ENCODE measurements around the gene CMC4.

The CMC4 gene

DNA sequence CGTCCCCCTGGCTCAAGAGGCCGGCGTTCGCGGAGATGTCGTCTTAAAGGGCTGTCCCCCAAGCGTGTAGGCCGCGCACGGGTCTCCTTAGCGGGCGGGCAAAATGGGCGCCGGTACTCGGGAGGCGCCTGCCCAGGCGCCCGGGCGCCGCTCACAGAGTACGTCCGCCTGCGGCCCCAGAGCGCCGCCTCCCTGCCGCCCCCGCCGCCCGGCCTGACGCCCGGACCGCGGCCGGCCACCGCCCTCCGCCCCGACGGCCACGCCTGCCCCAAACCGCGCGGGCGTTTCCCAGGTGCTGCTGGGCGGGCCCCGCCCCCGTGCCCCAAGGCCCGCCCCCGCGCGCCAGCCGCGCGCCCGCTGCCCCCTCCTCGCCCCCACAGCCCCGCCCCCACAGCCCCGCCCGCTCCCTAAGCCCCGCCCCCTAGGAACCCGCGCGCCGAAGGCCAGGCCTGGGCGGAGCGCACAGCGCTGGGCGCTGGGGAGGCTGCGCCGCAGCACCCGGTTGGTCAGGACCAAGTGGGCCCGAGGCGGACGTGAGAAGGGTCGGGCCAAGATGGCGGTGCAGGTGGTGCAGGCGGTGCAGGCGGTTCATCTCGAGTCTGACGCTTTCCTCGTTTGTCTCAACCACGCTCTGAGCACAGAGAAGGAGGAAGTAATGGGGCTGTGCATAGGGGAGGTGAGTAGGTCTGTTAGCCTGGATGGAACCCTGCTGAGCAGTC is at the start of gene CMC4, which contains the start of the genes BRCC3 and MTCP1:
Gene CMC4 (minus strand): TSS at position 162 of the 719 bp plus-strand sequence. CDS start 7,113 bp downstream, outside the sequence.
Gene BRCC3 (plus strand): TSS at position 534 of the 719 bp plus-strand sequence. CDS start 20 bp downstream, at position 554.
Gene MTCP1 (minus strand): TSS at position 162 of the 719 bp plus-strand sequence. CDS start 5,126 bp downstream, outside the sequence.
- Histone ChIP-seq H3K27ac (peak within 1 kb of the TSS; percentile 74 to 89), H3K4me3 (peak within 1 kb of the TSS; percentile 80)
- peak; percentile 85 for DNase-seq (ENCODE audit: low spot score)
- TF ChIP-seq, protein P1, sequence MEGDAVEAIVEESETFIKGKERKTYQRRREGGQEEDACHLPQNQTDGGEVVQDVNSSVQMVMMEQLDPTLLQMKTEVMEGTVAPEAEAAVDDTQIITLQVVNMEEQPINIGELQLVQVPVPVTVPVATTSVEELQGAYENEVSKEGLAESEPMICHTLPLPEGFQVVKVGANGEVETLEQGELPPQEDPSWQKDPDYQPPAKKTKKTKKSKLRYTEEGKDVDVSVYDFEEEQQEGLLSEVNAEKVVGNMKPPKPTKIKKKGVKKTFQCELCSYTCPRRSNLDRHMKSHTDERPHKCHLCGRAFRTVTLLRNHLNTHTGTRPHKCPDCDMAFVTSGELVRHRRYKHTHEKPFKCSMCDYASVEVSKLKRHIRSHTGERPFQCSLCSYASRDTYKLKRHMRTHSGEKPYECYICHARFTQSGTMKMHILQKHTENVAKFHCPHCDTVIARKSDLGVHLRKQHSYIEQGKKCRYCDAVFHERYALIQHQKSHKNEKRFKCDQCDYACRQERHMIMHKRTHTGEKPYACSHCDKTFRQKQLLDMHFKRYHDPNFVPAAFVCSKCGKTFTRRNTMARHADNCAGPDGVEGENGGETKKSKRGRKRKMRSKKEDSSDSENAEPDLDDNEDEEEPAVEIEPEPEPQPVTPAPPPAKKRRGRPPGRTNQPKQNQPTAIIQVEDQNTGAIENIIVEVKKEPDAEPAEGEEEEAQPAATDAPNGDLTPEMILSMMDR (IDR thresholded peaks at IDR 0.05), result no peak

DNA sequence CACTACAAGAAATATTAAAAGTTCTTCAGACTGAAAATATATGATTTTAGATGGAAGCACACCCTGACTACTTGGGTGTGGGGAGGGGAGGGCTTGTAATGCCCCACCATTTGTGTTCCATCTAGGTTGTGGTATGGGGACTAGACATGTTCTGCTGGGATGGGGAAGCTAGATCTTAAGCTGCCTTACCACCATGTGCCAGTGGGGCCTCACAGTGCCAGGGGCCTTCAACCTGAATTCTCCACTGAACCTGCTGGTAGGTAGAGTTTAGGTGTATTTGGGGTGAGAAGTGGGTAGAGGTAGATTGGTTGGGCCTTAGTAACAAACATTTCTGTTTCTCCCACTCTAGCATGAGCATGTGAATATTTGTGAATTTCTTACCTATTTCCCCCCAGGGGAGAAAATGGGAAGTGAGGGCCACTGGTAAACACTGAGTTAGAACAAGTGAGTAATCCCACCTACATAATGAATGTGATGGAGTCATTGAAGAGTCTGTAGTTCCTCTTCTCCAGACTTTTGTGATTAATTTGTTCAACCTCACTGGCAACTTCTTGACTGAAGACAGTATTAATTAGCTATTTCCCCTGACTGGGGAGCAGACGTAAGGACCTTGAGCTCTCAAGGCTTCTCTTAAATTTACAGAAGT is 44.4 kb upstream of the CMC4 start:
- TF ChIP-seq, protein P1 (IDR thresholded peaks at IDR 0.05), result no peak
- no peak overlapping the region for H3K27ac ChIP-seq
- no peak for DNase-seq (ENCODE audit: low spot score)
- no peak overlapping the region for H3K4me3 ChIP-seq

GRCh38 chrX:155113097-155113496 is 42.2 kb upstream of the CMC4 start:
- no peak overlapping the region for H3K27ac ChIP-seq
- TF ChIP-seq, protein P1 (IDR thresholded peaks at IDR 0.05), result no peak

GRCh38 chrX:155112171-155112570 is 41.2 kb upstream of the CMC4 start:
- TF ChIP-seq, protein P1 (IDR thresholded peaks at IDR 0.05), result no peak

More at GRCh38 chrX:155113097-155113496, 42.2 kb upstream of the CMC4 start:
- DNase-seq (ENCODE audit: low spot score), result no peak
- H3K4me3 ChIP-seq, result no peak overlapping the region

DNA sequence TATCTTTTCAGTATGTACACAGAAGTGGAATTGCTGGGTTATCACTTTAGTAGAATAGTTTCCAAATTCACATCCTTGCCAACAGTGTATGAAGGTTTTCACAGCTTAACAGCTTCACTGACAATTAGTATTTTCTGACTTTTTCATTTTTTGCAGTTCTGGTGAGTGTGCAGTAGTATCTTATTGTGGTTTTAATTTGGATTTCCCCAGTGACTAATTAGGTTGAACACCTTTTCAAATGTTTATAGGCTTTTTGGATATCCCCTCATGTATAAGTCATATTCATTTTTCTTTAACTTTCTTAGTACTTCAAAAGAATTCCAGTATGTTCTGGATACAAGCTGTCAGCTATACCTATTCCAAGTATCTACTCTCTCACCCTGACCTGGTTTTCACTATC is 37.5 kb upstream of the CMC4 start:
- H3K4me3 ChIP-seq, result no peak overlapping the region
- DNase-seq (ENCODE audit: low spot score), result no peak
- TF ChIP-seq, protein P1 (IDR thresholded peaks at IDR 0.05), result no peak
- H3K27ac ChIP-seq, result no peak overlapping the region

More at GRCh38 chrX:155112171-155112570, 41.2 kb upstream of the CMC4 start:
- H3K27ac ChIP-seq, result no peak overlapping the region
- no peak overlapping the region for H3K4me3 ChIP-seq
- no peak for DNase-seq (ENCODE audit: low spot score)

DNA sequence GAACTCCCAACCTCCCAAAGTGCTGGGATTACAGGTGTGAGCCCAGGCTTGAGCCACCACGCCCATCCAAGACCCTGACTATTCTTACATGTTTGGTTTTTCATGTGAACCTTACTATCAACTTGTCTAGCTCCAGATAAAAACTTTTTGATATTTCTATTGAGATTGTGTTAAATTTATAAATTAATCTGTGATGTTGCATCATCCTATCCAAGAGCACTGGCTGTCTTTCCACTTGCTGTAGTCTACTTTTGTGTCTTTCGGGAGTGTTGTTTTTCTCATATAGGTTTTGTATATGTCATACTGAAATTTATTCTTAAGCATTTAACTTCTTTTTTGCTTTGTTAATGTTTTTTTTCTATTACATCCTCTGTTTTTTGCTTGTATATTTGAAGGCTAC is 35.0 kb upstream of the CMC4 start:
- TF ChIP-seq, protein P1 (IDR thresholded peaks at IDR 0.05), result no peak
- no peak for DNase-seq (ENCODE audit: low spot score)
- Histone ChIP-seq H3K4me3 (no peak overlapping the region), H3K27ac (no peak overlapping the region)
